OCI-LY7 (cell line): ENCODE data around the gene ADAMTS16.

Experiments used
- EZH2phosphoT487 ChIP-seq: fragments of 200-600 bp; sonication (generic); IDR thresholded peaks from 2 replicates; pipeline ENCODE4 v1.6.1; 2018; ENCODE audit warnings: low read depth, borderline replicate concordance, mild to moderate bottlenecking, mixed run types, antibody characterized with exemption, low read length, moderate library complexity, mixed read lengths
- TF ChIP-seq, protein P1 (sequence below): fragments of 200-600 bp; sonication (generic); conservative IDR thresholded peaks from 2 replicates; pipeline ENCODE4 v1.5.1; 2014; ENCODE audit warnings: mild to moderate bottlenecking, antibody characterized with exemption, low read length, moderate library complexity, mixed read lengths

DNA sequence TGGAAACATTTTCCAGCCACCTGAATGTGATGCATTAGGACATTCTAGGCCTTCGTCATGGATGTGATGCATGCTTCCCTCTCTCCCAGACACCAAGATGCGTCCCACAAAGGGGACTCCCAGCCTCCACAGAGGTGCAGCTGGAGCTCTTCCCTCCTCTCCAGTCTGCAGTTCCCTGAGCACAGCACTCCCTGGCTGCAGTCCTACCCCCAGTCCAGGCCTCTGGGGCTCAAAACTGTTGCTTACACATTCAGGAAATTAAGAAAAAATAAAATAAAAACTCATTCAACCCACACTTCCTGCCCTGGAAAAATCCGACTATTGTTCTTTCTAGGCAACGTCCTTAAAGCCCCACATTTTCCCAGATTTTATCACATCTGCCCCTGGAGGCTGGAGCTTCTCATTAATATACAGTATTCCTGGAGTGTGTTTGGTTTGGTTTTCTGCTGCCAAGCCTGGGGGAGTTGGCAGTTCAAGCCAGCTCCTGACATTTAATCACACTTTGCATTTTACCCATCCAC, 204.0 kb downstream of the ADAMTS16 start:
- TF ChIP-seq, protein P1, sequence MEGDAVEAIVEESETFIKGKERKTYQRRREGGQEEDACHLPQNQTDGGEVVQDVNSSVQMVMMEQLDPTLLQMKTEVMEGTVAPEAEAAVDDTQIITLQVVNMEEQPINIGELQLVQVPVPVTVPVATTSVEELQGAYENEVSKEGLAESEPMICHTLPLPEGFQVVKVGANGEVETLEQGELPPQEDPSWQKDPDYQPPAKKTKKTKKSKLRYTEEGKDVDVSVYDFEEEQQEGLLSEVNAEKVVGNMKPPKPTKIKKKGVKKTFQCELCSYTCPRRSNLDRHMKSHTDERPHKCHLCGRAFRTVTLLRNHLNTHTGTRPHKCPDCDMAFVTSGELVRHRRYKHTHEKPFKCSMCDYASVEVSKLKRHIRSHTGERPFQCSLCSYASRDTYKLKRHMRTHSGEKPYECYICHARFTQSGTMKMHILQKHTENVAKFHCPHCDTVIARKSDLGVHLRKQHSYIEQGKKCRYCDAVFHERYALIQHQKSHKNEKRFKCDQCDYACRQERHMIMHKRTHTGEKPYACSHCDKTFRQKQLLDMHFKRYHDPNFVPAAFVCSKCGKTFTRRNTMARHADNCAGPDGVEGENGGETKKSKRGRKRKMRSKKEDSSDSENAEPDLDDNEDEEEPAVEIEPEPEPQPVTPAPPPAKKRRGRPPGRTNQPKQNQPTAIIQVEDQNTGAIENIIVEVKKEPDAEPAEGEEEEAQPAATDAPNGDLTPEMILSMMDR: no peak
- no peak for TF ChIP-seq EZH2phosphoT487
